NCI-H748 treated with DMSO at 0.1 percent for 48 hours (cell line): ENCODE results near the gene GPS1.

ENCODE experiments used
- DNase-seq: peaks from one replicate; lab custom pipeline; 2025; lab: John Stamatoyannopoulos, UW

GPS1 gene

DNA sequence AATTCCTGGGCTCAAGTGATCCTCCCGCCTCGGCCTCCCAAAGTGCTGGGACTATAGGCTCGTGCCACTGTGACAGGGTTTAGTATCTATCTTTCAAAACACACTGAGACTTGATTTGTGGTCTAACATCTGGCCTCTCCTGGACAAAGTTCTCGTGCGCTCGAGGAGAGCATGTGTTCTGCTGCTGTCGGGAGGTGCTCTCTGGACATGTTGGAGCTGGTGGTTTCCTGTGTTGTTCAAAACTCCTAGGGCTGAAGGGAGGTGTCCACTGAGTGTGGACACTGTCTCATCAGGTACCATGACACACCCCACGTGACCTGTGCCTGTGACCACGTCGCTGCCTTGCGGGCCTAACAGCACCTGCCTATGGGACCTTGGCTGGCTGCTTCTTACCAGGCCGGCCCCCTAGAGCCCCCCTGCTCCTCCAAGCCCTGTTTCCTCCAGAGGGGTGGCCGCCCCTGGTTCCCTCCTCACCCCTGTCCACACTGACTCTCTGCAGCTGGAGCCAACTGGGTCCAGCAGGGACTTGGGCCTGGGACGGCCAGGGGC lies 5.7 kb upstream of the GPS1 start:
- DNase-seq, result no peak

DNA sequence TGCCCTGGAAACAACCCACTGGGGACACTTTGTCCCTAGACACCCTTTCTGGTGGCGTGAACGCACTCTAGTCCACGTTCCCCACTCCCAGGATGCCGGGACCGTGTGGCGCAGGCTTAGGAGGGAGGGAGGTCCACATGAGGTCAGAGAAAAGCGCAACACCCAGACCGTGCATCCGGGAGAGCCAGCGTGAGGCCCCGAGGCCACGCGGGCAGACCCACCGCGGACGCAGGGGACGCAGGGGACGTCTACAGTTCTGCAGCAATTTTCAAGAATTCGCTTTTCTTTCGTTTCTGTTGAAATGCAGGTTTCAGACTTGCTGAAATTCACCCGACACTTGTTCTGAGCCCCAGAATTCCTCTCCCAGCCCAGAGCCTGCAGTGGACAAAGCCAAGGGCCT lies 4.8 kb upstream of the GPS1 start:
- no peak for DNase-seq

DNA sequence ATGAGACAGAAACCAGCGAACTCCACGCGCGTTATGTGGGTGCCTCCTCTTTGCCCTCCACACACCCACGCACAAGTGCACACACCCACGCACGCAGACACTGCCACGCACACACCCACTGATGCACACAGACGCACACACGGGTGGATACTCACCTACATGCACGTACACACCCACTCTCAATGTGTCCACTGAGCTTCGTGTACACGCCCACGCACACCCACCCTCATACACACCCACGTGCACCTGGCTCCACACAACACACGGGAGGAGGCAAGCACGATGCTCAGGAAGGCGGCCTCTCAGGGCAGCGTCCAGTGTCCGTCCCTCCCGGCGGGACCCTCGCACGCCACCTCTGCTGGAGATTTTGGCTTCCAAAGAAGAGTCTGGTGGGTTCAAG lies 4.3 kb upstream of the GPS1 start:
- DNase-seq, result no peak

DNA sequence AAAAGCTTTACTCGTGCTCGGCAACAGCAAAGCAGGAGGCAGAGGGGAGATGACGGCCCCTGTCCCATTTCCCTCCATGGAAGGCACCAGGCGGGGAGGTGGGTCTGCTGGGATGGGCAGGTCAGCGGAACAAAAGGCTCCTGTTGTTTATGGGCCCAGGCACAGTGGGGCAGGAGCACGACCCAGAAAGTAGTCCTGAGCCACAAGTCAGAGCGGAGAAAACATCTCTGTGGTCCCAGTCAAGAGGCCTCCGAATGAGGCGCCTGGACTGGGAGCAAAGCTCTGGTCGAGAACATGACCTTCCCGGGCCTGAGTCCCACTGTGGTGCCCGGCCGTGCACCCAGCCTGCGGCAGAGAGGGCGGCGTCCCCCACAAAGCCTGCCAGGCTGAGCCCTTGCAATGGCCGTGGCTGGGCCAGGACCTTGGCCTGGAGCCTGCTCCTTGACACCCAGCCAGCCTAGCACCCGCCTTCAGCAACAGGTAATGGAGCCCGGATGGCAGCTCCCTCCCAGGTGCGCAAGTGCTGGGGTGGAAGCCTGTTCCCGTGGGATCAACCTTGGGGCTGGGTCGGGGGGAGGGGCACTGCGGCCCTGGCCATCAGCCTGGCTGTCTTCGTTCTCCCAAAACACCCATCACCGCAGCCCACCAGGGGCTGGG lies 3.7 kb upstream of the GPS1 start:
- no peak for DNase-seq

DNA sequence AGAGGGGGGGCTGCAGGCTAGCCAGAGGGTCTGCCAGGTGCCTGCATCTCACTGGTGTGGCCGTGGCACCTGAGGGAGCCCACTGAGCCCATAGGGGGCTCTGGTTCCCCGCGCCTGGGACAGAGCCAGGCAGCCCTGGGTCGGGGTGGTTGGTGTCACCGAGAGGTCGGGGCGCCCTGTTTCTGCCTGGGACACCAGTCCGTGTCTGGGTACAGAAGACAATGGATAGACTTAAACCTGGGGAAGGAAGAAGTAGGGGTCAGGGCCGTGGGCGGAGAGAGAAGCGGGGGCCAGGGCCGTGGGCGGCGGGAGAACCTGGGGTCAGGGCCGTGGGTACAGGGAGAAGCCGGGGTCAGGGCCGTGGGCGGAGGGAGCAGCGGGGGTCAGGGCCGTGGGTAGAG lies 3.1 kb upstream of the GPS1 start:
- no peak for DNase-seq

DNA sequence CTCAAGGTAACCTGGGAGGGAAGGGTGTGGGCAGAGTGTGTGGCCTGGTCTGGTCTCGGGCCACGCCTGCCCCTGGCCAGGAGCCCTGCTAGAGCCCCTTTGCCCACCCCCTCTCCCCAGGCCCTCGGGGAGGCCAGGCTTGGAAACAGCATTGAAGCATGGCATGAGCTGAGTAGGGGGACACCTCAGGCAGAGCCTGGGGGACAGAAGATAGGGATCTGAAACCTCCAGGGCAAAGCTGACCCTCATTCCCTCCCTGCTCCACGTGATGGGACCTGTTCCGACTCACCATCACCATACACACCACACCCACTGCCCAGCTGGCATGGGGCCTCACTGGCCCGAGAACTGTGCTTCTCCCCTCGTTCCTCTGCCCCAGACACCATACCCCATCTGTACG lies 2.6 kb upstream of the GPS1 start:
- no peak for DNase-seq

DNA sequence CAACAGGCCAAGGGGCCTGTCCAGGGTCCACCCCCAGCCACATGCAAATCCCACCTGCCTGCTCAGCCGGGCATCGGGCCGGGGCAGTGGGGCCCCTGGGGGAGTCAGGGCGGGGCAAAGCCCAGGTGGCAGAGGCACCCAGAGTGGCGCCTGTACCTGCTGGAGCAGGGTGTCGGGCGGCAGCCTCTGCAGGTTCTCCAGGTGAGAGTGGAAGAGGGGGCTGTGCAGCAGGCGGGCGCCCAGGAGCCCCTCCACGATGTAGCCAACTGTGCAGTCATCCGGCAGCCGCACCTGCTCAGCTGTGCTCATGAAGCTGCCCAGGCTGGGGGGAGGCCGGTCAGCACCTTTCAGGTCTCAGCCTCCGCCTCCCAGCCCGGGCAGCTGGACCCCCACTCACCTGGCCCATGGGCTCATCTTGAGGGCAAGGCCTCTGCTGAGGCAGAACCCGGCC lies 2.2 kb upstream of the GPS1 start:
- DNase-seq, result no peak

DNA sequence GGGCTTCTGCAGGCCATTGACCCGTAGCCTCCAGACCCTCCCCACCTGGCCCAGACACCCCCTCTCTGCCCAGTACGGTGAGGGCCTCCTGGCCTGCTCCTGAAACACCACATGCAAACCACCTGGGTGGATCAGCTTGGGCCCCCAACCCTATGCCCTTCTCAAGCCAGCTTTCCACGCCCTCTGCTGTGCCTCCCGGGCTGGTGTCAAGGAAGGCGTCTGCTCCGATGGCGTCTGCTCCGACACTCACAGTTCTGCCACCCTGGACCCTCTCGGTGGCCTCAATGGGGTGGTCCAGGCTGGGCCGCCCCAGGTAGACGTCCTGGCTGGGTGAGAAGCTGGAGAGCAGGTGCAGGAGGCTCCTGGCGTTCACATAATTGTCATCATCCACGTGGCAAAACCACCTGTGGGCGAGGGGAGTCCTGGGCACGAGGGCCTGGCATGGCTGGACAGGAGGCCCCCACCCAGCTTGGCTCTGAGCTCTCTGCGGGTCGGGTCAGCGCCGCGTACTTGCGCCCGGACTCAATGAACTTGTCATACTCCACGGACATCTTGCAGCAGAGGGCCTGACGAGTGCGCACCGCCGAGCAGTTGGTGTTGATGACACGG lies 1.4 kb upstream of the GPS1 start:
- no peak for DNase-seq

DNA sequence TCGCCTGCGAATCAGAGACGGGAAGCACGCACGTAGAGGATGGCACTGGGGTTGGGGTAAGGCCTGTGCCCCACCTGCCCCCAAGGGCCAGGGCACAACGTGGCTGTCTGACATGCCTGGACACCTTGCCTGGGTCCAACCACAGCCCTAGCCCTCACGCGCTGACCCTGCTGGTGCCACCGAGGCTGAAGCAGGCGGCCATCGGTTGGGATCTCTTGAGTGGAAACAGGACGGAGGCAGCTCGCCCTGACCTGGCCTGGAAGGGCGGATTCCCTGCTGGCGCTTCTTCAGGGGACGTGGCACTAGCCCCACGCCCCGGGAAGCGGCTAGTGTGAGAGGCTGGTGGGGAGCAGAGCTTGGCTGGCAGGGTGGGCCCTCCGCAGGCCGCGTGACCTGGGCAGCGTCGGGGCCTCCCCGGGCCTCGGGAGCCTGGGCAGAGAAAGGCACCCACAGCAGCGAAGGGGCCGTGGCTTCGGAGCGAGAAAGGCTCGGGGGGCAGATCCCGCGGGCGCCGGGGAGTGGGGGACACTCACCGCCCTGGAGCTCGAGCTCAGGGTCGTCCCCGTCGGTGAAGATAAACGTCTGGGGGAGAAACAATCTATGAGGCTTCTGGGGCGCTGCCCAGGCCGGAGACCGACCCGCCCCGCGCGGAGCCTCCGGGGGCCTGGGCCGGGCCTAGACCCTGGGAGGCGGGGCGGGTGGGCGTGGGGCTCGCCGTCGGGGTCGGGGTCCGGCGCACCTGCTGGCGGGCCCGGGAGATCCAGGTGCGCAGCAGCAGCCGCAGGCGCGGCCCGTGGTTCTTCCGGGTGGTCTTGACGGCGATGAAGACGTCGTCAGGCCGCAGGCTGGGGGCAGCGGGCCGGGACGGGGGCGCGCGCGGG lies 697 bp upstream of the GPS1 start:
- no peak for DNase-seq

DNA sequence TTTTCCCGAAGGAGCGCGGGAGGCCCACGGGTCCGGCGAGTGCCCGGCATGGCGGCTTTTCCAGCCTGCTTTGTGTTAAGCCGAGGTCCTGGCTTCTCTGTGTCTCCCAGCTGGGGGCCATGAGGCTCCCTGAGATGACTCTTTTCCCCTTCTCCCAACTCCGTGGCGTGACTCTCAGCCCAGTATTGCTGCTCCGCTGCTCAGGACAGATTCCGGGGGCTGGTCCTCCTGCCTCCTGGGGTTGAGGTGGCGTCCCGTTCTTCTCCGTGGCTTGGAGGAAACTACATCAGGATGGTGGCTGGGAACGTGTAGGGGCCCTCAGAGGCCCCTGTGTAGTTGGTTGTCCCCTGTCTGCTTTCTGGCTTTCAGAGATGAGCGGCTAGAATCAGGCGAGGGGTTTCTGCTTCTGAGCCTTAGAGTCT lies 951 bp downstream of the GPS1 start:
- no peak for DNase-seq

DNA sequence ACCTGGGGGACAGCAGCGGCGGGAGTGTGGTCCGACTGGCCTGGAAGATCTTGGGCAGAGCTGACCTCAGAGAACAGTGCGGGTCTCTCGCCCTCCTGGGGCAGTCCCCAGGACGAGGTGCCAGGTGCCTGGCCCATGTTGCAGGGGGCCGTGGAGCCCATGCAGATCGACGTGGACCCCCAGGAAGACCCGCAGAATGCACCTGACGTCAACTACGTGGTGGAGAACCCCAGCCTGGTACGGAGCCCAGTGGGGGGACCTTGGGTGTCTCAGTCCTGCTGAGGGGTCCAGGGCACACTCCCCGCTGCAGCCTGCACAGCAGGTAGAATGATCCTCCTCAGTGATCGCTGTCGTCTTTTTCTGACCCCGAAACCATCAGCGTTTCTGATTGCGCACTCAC lies 1.4 kb downstream of the GPS1 start:
- DNase-seq, result no peak

DNA sequence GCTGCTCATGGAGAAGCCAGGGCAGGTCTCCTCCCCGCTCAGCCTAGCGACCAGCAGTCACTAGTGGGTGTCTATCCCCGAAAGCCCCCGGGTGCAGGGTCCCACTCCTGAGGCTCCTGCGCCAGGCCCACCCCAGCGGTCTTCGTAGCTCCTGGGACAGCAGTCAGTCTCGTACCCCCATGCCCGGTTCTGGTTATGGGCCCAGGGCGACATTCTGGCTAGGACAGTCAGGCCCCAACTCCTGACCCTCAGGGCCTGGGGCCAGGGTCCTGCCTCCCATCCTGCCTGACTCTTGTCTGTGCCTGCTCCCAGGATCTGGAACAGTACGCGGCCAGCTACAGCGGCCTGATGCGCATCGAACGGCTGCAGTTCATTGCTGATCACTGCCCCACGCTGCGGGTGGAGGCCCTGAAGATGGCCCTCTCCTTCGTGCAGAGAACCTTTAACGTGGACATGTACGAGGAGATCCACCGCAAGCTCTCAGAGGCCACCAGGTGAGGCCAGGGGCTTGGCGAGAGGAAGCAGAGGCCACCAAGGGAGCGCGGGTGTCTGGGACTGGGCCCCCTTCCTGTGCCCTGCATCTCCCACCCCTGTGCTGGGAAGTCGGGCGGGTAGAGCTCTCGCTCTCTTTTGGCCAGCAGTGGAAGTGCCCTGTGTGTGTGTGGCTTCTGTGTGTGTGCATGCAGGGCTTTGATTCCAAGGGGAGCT lies 2.0 kb downstream of the GPS1 start:
- DNase-seq, result no peak

DNA sequence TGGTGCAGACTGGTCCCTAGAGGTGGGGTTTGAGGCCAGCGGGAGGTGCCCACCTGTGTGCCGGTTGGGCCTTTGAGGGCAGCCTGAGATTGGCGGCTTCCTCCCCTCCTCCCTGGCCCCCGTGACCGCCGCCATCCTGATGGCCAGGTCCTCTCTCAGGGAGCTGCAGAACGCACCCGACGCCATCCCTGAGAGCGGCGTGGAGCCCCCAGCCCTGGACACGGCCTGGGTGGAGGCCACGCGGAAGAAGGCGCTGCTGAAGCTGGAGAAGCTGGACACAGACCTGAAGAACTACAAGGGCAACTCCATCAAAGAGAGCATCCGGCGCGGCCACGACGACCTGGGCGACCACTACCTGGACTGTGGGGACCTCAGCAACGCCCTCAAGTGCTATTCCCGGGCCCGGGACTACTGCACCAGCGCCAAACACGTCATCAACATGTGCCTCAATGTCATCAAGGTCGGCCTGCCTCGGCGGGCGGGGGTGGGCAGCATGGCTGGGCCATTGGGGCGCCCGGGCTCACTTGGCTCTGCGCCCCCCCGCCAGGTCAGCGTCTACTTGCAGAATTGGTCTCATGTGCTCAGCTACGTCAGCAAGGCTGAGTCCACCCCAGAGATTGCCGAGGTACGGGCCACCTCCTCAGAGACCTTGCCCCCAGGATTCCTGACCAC lies 2.8 kb downstream of the GPS1 start:
- no peak for DNase-seq

DNA sequence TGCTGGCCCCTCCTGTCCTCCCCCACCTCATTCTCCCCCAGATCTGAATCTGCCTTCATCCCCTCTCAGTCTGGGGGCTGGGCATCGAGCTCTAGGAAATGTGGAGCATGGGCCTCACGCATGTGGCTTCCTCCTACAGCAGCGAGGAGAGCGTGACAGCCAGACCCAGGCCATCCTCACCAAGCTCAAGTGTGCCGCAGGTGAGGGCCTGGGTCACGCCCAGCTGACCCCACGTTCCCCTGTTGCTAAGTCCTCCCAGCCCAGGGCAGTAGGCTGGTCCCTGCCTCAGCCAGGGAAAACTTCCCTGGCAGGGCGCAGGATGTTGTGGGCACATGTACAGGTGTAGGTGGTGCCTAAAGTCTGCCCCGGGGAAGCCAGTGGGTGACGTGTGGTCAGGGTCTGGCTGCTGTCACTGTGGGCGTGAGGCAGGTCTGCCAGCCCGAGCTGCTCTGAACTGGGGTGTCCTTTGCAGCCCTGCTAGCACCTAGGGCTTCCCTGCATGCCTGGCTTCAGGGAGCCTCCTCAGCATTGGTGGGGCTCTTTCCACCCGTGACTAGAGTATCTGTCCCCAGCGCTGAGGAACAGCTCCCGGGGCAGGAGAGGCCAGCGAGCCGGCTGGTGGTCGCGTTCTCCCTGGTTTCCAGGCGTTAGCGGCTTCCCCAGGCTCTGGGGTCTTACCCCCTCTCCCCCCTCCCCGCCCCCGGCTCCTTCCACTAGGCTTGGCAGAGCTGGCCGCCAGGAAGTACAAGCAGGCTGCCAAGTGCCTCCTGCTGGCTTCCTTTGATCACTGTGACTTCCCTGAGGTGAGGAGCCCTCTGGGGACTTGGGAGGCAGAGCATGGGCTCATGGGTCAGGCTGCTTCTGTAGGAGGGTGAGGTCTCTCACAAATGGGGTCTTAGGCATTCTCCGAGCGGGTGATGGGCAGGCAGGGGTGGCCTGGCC lies 3.6 kb downstream of the GPS1 start:
- no peak for DNase-seq

DNA sequence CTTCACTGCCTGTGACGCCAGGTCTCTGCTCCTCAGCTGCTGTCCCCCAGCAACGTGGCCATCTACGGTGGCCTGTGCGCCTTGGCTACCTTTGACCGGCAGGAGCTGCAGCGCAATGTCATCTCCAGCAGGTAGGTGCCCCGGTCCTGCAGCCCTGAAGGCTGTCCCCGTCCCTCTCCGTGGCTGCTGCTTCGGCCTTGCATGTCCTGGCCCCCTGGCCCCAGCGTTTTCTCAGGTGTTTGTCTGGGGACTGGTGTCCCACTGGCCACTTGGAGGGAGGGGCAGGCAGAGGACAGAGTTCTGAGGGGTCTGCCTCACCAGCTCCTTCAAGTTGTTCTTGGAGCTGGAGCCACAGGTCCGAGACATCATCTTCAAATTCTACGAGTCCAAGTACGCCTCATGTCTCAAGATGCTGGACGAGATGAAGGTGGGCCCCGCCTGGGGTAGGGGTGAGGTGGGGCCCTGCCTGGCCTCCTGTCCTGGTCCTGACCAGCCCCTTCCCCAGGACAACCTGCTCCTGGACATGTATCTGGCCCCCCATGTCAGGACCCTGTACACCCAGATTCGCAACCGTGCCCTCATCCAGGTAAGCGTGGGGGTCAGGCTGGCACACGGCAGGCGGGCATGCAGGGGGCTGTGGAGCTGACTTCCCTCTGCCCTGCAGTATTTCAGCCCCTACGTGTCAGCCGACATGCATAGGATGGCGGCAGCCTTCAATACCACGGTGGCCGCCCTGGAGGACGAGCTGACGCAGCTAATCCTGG lies 4.4 kb downstream of the GPS1 start:
- DNase-seq, result no peak

DNA sequence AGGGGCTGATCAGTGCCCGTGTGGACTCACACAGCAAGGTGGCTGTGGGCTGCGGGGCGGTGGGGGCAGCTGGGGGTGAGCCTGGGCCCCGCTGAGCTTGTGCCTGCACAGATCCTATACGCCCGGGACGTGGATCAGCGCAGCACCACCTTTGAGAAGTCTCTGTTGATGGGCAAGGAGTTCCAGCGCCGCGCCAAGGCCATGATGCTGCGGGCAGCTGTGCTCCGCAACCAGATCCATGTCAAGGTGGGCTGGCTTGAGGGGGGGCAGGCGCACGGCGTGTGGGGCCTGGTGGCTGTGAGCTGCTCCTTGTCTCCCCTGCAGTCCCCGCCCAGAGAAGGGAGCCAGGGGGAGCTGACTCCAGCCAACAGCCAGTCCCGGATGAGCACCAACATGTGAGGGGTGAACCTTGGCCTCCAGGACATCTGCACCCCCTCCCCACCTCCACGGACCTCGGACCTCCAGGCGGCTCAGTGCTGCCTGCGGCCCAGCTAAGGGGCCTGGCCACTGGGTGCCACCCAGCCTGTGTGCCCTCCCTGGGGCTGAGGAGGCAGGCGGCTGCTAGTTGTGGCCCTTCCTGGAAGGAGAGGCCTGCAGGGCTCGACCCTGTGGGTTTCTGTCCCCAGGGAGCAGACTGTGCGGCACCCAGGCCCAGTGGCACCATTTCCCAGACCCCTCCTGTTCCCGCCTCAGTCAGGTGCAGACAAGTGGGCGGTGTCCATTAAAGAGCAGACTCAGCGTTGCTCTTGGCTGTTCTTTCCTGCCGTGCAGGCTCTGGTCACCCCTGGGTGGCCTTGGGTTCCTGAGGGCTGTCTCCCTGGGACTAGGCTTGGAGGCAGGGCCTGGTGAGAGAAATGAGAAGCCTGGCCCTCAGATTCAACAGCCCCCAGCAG lies 5.3 kb downstream of the GPS1 start:
- no peak for DNase-seq

DNA sequence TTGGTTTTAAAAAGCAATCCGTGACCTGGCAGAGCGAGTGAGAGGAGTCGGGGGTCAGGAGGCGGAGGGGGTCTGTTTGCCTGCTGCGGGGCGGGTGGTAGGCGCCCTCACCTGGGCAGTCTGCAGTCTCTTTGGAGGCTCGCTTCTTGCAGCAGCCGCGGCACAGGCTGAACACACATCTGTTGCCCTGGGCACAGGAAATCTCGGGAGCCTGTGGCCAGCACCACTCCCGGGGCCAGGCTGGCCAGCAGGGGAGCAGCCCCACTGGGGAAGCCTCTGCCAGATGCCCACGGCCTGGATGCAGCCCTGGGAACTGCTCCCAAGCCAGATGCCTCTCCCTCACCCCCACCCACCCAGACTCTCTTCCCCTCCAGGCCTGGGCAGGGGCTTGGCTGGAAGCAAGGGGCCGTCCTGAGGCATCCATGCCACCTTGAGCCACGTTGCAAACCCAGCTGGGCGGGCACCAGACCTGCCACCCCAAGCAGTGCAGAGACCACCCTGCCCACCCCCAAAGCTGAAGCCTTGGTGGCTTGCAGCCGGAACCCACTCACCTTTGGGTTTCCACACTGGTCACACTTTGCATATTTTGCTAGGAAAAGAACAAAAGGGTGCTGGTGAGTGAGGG lies 6.6 kb downstream of the GPS1 start:
- DNase-seq, result no peak

DNA sequence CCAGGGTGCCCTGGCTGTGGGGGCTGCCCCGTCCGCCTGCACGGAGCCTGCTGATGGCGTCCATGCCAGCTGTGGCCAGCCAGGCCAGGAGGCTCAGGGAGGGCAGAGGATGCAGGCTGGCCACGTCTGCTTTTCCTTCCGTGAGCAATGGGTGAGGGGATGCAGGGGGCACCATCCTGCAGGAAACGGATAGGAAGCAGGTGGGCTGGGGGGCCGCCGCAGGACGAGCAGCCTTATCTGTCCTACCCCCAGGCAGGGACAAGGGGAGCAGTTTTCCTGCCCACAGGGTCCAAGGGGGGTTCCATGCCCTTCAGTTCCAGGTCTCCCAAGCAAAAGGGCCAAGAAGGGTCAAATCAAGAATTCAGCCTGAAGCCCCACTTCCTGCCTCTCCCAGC lies 7.2 kb downstream of the GPS1 start:
- DNase-seq, result no peak
